Medulla oblongata (tissue), 1 donor: ENCODE results near the gene DQX1.

ENCODE experiments used
- DNase-seq: peaks from one replicate; pipeline ENCODE4 v3.0.0-alpha.2; 2015; ENCODE audit errors: extremely low spot score

DQX1 gene

GRCh38 chr2:74553892-74554819 lies 28.1 kb upstream of the DQX1 start, which contains the start of the genes DOK1 and LOXL3:
DOK1 (plus strand) TSS chr2:74554720; CDS start chr2:74554755, 35 bp downstream.
LOXL3 (minus strand) TSS chr2:74553942; CDS start chr2:74552634, 1,308 bp downstream.
- peak; percentile 83 for DNase-seq

DNA sequence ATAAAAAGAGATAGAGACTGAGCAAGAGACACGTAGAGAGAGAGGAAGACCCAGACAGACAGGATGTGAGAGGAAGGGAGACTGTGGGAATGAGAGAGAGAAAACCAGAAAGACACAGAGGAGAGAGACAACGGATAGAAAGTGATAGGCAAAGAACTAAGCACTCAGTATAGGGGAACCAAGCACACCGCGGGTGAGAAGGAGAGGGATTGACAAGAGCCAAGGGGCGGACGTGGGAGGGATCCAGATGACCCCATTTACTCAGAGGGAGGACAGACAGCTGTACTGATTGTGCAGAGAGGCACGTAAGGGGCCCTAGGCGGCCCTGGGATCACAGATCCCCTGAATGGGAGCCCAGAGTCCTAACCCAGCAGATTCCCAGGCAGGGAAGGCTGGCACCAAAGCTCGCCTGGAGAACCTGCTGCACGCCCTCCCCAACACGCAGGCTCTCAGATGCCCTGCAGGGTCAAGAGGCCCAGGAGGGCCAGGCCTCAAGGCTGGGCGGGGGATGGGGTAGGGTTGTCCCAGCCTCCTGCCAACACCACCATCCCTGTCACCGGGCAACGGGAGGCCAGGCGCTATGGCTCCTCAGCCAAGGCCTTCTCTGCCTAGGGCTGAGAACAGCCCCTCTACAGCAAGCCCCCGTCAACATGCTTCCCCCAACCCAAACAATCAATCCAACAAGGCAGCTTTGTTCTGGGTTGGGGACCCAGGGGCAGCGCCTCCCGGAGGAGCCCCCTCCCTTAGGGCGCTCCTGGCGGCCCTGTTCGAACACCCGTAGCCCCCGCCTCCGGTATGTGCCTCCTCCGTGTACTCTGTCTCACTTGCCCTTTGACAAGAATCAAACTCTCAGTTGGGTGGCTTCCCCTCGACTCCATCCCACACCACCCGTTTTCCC lies 27.1 kb upstream of the DQX1 start:
- DNase-seq, result peak; percentile 22

- DNase-seq, result no peak
Observed at GRCh38 chr2:74551942-74552913, 26.2 kb upstream of the DQX1 start.

DNA sequence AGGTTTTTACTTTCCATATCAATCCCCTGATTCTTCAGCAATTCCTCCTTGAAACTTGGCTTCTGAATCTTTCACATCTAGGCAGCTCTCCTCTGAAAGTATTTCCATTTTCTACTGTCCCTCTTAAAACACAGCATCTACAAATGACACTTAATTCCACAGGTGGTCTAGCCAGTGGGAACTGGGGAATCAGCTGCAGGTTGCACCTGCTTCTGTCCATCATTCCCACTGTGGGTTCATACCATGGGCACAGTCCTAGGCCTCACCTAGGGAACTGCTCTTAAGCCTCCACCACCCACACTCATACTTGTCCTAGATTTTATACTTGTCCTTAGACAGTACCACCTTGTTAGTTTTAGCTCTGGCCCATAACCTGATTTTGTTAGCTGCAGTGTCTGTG lies 25.5 kb upstream of the DQX1 start:
- no peak for DNase-seq

DNA sequence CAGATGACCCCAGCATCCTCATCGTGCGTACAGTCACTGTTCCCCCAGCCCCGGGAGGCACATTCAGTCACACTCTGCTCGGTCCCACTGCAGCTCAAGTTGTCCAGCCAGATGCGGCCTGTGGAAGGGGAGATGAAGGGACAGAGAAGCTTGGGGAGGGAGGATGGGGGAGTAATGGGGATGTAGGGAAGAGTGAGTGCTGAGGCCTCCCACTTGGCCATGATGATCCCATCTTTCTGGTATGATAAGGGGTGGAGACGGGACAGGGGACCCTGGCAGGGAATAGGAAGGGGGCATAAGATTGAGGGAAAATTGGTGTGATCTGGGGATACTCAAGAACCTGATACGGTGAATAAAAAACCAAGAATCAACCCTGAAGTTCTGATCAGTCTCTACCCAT lies 24.2 kb upstream of the DQX1 start:
- no peak for DNase-seq

GRCh38 chr2:74548900-74549826 lies 23.1 kb upstream of the DQX1 start:
- peak; percentile 32 for DNase-seq

GRCh38 chr2:74548285-74548899 lies 22.4 kb upstream of the DQX1 start:
- no peak for DNase-seq

DNA sequence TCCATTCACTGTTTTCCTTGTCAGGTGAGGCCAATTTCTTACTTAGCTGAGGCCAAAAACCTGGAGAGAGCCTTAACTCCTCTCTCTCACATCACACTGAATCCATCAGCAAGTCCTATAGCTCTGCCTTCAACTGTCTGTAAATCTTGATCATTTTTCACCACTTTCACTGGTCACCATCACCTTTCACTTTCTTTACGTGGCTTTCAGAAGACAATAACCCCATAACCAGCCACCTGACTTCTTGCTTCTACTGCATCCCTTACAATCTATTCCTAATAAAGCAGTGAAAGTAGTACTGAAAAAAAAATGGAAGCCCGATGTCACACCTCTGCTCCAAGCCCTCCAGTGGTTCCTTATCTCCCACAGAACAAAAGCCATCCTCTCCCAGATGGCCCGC lies 20.0 kb upstream of the DQX1 start:
- DNase-seq, result no peak

DNA sequence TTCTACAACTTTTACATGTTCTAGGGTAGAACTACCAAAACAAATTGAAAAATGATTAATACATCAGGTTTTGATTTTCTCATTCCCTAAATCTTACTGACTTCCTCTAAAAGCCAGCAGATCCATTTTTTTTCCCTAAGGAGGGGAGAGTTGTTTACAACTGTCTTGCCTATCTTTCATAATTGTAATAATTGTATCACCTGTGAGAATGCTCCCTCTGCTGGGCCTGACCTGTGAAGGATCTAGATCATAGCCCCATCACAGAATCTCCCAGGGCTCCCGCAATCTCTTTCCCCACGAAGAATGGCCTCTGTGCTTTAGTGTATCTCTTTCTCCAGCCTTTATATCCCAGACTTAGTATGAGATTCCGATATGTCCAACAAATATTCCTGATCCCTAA lies 18.6 kb upstream of the DQX1 start:
- no peak for DNase-seq

DNA sequence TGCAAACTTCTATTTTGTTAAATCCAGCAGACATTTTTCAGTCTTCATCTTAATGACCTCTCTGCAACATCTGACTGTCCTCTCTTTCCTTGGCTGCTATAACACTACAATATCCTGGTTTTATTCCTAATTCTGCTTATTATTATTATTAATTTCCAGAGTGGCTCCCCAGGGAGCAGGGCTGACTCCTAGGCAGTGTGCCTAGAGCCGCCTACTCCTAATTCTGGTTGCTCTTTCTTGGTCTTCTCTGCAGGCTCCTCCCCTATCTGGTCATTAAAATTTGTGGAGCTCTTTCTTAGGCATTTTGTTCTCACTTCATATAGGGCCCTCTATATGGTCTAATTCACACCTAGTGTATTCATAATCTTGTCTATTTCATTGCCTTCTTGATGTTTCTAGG lies 16.9 kb upstream of the DQX1 start:
- no peak for DNase-seq

DNA sequence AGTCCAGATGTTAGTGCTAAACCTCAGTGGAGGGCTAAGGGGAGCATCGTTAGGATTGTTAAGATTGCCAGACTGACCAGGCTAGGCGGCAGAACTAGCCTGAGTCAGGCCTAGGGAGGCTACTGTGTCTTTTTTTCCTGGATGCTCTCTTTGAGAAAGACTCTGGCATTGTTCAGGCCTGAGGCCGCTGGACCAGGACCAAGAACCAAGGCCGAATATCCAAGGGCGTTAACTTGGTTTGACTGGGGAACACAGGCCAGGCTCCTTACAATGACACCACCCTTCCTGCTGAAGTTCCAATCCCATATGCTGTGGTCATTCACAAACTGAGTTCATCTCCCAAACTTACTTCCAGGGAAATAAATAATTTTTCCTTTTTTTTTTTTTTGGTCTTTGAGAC lies 14.3 kb upstream of the DQX1 start:
- DNase-seq, result no peak

GRCh38 chr2:74538881-74539339 lies 12.9 kb upstream of the DQX1 start:
- DNase-seq, result no peak

DNA sequence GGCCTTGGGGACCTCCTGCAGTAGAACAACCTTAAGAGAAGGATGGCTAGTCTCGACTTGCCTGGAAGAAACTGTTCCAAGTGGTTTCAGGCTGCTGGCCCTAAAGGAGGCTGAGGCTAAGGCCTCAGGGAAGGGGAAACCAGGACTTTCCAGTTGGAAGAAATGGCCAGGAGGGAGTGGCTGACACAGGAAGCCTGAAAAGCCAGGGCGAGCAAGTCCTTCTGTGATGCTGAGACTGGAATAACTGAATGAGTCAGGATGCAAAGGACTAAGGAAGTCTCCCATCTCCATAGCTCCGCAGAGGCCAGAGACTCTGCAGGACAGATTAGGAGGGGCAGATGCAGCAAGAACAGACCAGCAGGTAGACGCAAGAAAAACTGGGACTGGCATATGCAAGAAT lies 11.1 kb upstream of the DQX1 start:
- DNase-seq, result no peak

DNA sequence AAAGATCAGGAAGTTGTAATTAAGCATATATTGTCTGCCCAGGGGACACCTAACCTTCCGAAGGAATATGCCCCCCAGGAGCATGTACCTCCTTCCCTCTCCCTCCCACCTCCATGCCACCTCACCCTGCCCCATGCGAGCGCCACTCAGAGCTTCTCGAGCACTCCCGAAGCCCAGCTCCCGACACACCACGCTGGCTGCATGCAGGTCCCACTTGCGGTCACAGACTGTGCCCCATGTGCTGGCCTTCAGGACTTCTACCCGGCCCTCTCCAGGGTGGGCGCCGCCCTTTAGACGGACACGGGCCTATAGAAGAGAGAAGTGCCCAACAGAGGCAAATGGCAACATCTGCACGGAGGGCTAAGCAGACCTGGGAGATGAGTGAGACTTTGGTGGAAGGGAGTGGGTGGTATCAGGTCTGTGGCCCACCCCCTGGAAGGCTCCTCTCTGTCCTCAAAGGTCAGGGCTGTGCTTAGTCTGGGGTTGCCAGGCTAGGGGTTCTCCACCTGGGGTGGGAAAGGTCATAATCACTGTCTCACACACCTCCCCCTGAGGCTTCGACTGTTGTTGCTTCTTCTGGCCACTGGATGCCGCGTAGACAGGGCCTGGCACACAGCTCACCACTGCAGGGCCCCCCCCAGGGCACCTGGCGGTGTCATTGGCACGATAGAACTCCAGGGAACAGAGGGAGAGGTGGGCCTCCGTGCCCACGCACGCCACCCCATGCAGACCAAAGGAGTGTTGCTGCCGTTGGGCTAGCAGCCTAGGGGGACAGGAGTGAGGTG lies 10.3 kb upstream of the DQX1 start:
- no peak for DNase-seq

DNA sequence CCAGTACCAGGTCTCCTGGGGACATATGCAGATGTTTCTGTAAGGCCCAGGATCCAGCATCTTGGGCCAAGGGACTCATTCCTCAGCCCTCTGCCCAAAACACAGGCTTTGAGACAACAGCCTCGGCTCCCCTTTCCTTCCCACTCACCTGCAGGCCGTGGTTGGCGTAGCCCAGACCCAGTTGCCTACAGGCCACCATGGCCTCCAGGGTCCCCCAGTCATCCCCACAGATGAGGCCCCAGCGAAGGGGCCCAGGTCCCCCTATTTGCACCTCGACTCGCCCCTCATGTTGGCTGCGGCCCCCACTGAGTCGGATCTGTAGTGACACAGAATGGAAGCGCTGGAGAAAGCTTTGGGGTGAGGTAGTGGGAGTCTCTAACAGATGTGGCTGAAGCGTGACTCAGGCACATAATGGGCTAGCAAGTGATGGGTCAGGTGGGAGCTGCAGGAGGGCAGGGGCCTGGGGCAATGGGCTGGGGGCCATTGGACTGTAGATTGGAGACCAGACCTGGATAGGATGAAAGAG lies 9.5 kb upstream of the DQX1 start:
- DNase-seq, result no peak

DNA sequence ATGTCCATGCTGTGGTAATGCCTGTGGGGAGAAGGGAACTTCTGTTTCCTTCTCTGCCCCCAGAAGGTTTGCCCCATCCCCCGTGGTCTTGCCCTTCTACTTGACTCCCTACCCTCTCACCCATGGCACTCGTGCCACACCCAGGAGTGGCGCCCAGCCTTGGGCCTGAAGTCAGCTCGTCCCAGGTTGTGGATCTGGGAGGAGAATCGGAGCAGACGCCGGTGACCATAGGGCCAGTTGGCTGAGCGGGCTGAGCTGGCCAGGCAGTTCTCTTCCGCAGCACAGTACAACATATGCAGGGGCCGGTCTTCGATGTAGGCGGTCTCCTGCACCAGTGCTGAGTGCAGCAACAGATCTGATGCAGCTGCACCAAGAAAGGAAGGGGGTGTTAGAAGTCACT lies 8.4 kb upstream of the DQX1 start:
- no peak for DNase-seq

DNA sequence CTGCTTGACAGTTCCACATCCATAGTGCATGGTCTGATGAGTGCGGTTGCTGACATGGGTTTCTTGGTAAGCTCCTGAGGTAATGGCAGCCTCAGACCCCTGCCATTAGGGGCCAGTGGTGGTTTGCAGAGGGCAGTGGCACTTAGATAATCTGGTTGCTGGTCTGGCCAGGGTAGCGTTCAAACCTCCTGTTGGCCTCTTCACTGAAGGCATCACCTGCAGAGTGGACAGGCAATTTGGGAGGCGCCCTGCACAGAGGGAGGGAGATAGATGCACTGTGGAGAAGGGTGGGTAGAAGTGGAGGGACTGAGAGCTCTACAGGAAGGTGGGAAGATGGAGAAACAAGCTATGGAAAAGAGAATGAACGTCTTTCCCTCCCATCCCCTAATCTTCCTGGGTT lies 7.4 kb upstream of the DQX1 start:
- no peak for DNase-seq

- DNase-seq, result peak; percentile 46
Observed at GRCh38 chr2:74532222-74532621, 6.2 kb upstream of the DQX1 start.

DNA sequence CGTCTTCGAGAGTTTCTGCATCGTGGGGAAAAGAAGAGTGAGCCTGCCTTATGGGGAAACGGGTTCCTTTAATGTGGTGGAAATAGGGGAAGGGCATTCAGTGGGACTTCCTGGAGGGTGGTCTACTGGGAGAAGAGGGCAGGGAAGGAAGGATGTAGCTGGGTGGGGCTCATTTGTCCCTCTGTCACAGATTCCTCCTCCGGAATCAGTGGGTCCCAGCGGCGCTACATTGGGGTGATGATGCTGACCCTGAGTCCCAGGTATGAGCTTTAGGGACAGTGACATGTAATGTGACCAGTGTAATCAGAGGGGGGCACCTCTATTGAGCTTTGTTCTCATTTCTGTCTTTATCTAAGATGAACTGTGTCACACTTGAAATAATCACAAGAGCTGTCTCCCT lies 5.6 kb upstream of the DQX1 start:
- DNase-seq, result no peak
